LNCaP clone FGC (cell line): ENCODE results near the gene STX4.

Experiments
- DNase-seq: peaks from one replicate; pipeline ENCODE4 v3.0.0-alpha.2; 2011; ENCODE audit warnings: low read depth
- H3K4me3 ChIP-seq: 2 replicates; pipeline ENCODE4 v1.5.1; 2011; ENCODE audit warnings: mild to moderate bottlenecking, low read depth, low read length, control low read depth
- TF ChIP-seq, protein P1 (sequence below): IDR thresholded peaks from 2 replicates; pipeline ENCODE4 v1.5.1; 2012; ENCODE audit warnings: mild to moderate bottlenecking; ENCODE audit not compliant: control insufficient read depth, insufficient read depth; ENCODE audit errors: extremely low read depth

STX4 gene

DNA sequence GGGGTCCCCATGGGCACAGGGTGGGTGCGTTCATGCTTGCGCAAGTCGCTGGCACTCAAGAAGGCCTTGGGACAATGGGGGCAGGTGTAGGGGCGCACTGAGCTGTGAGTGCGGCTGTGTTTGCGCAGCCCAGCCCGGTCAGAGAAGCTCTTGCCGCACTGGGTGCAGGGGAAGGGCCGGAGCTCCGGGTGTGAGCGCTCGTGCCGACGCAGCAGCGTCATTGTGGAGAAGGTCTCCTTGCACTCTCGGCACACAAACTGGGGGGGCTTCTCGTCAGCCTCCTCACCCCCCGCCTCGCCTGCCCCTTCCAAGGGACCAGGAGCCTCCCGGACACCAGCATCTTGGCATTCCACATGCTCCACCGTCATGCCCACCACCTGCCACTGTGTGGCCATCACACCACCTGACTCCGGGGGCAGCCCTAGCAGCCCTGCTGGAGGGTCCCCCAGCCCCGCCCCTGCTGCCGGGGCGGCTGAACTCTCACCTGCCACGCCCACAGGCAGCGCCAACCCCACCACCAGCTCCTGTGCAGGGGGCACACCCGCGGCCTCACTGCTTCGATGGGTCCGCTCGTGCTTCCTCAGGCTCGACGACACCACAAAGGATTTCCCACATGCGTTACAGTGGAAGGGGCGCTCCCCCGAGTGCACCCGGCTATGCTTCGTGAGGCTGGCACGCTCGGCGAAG lies 27.9 kb downstream of the STX4 start:
- DNase-seq: no peak
- TF ChIP-seq, protein P1, sequence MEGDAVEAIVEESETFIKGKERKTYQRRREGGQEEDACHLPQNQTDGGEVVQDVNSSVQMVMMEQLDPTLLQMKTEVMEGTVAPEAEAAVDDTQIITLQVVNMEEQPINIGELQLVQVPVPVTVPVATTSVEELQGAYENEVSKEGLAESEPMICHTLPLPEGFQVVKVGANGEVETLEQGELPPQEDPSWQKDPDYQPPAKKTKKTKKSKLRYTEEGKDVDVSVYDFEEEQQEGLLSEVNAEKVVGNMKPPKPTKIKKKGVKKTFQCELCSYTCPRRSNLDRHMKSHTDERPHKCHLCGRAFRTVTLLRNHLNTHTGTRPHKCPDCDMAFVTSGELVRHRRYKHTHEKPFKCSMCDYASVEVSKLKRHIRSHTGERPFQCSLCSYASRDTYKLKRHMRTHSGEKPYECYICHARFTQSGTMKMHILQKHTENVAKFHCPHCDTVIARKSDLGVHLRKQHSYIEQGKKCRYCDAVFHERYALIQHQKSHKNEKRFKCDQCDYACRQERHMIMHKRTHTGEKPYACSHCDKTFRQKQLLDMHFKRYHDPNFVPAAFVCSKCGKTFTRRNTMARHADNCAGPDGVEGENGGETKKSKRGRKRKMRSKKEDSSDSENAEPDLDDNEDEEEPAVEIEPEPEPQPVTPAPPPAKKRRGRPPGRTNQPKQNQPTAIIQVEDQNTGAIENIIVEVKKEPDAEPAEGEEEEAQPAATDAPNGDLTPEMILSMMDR: no peak
- H3K4me3 ChIP-seq: no peak overlapping the region

DNA sequence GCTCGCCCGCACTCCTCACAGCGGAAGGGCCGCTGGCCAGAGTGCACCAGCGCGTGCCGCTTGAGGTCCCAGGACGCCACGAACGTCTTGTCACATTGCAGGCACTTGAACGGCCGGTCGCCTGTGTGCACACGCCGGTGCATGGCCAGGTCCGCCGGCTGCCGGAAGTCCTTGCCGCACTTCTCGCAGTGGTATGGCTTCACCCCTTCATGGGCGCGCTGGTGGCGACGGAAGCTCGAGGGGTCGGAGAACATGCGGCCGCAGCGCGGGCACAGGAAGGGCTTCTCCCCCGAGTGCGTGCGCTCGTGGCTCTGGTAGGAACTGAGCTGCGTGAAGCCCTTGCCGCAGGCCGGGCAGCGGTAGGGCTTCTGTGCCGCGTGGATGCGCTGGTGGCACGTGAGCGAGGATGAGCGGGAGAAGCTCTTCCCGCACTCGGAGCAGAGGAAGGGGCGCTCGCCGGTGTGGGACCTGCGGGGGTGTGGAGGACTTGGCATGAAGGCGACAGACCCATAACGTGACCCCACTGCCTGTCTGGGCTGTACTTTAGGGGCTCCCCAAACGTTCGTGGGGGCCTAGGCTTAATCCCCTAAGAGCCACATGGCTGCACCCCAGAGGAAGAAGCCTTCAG lies 28.6 kb downstream of the STX4 start:
- no peak for DNase-seq
- no peak overlapping the region for H3K4me3 ChIP-seq
- TF ChIP-seq, protein P1: no peak

DNA sequence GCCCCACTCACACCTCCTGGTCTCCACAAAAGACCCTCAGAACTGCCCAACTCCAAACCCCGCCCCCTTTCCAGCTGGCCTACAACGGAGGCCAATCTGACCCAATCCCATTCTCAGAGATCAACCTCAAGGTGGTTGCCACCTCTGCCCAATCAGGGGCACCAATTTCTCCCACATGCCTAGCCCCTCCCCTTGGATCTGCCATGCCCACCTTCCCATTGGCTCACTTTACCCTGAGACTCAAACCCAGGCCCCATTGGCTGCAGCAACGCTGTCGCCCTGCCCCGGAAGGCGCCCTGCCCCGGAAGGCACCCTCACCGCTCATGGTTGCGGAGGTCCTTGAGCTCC lies 30.1 kb downstream of the STX4 start:
- TF ChIP-seq, protein P1: no peak
- DNase-seq: no peak
- H3K4me3 ChIP-seq: no peak overlapping the region

DNA sequence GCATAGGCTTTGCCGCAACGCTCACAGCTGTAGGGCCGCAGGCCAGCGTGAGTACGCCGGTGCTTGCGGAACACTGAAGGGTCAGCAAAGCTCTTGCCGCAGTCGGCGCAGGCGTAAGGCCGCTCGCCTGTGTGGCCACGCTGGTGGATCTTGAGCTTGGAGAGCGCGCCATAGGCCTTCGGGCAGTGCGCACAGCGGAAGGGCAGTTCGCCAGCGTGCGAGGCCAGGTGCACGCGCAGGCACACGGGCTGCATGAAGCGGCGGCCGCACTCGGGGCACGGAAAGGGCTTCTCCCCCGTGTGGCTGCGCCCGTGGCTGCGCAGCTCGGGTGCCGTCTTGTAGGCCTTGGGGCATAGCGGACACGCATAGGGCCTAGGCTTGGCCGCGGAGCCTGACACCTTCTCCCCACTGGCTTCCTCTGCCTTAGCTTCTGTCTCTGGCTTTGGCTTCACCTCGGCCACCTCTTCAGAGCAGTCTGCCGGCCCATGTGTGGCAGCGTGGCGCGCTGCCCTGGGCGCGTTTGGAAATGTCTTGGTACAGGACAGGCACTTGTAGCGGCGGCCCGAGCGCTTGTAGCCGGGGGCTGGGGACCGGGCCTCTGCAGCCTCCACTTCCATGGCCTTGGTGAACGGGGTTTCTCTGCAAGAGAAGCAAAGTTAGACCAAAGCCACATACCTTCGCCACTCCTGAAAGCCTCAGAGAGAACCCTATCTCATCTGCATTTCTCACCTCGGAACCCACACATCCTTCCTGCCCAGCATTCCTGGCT lies 30.7 kb downstream of the STX4 start:
- TF ChIP-seq, protein P1: no peak

DNA sequence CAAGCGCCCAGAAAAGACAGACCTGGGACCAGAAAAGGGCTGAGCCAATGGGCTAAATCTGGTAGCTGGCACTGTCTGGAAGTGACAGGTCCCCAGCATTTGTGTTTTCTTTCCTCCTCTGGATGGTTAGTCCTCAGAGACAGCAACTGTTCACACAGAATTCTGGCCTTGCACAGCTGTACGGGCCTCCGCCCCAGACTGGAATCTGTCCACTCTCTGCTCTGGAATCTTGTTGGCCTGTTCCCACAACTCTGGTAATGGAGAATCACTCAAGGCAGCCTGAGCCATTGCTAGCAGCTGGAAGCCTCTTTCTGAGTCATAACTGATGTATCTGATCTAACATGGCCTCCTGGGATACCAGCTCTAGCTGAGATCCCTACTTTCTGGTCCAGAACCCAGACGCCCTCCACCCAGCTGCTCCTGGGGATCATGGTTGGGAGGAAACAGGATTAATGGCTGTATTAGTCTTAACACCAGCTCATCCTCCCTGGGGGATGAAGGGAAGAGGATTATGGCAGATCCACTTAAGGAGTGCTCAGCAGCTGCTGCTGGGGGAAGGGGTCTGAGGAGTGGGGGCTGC lies 31.6 kb downstream of the STX4 start:
- TF ChIP-seq, protein P1: no peak
- no peak for DNase-seq
- no peak overlapping the region for H3K4me3 ChIP-seq

More for the DNA sequence above, 30.7 kb downstream of the STX4 start:
- DNase-seq: no peak
- no peak overlapping the region for H3K4me3 ChIP-seq

DNA sequence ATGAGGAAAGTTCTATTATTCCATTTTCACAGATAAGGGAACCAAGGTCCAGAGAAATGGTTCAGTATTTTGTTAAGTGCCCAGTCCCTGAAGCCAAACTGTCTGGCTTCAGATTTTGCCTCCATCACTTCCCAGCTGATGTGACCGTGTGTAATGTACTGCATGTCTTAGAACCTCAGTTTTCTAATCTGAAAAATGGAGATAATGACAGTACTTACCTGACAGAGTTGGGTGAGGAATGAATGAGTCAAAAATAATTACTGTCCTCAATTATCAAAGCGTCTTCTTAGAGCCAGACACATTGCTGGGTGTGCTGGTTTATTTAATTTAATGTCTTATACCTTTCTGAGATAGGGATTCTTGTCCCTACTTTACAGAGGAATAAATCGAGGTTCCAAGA lies 34.0 kb downstream of the STX4 start:
- TF ChIP-seq, protein P1: no peak
- H3K4me3 ChIP-seq: no peak overlapping the region
- DNase-seq: no peak
